GM18519 (cell line): ENCODE results near the gene SPOP.
"Not testable (repeated sequence)": the region's sequence is repeated elsewhere in the genome, so short reads cannot be mapped to it uniquely, and the experiment has no call there.

ENCODE experiments used
- ATAC-seq: cut with Tn5 transposase; IDR thresholded peaks from one replicate; pipeline ENCODE4 v1.9.1; 2021; ENCODE audit warnings: mild to moderate bottlenecking, moderate library complexity; ENCODE audit not compliant: unreplicated experiment, low FRiP score

SPOP gene

GRCh38 chr17:49554694-49555494 is 123.0 kb downstream of the SPOP start:
- no peak for ATAC-seq

- ATAC-seq: no peak
Observed at GRCh38 chr17:49553676-49554335, 124.1 kb downstream of the SPOP start.

GRCh38 chr17:49552070-49552751 is 125.7 kb downstream of the SPOP start:
- no peak for ATAC-seq

DNA sequence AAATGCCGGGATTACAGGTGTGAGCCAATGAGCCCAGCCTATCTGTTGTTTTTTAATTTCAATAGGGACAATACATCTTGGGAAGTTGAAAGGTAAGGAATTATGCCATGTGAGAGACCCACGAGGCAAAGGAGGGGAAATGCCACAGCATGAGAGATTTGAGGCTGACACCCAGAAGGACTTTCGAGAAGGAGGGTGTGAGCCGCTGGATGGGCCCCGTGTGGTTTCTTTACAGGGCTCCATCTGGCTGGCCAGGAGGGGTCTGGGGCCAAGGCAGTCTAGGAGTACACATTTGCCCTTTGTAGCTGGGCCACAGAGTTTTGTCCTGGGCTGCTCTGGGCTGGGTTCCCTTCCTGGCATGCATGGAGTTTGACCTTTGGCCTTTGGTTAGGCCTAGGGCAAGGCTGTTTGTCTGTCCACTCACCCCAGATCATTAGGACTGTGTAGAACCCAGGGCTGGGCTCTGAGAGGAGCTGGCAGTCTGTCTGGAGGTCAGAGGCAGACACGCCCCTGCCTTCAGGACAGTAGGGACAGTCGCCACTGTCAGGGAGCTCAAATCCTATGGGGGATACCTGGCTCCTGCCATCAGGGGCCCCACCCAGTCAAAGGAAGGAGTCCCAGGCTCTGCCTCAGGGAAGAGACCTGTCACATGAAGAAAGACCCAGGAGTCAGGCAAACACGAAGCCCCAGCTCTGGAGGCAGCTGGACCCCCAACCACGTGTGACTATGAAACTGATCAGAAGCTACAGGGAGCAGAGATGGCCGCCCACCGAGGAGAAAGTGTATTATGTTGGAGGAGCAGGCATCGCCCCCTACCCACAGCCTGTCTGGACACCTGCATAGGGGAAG is 126.5 kb downstream of the SPOP start:
- ATAC-seq: no peak

DNA sequence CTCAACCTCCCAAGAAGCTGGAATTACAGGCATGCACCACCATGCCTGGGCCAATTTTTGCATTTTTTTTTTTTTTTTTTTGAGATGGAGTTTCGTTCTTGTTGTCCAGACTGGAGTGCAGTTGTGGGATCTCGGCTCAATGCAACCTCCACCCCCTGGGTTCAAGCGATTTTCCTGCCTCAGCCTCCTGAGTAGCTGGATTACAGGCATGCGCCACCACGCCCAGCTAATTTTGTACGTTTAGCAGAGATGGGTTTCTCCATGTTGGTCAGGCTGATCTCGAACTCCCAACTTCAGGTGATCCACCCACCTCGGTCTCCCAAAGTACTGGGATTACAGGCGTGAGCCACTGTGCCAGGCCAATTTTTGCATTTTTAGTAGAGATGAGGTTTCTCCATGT is 127.1 kb downstream of the SPOP start:
- not testable (repeated sequence) for ATAC-seq

DNA sequence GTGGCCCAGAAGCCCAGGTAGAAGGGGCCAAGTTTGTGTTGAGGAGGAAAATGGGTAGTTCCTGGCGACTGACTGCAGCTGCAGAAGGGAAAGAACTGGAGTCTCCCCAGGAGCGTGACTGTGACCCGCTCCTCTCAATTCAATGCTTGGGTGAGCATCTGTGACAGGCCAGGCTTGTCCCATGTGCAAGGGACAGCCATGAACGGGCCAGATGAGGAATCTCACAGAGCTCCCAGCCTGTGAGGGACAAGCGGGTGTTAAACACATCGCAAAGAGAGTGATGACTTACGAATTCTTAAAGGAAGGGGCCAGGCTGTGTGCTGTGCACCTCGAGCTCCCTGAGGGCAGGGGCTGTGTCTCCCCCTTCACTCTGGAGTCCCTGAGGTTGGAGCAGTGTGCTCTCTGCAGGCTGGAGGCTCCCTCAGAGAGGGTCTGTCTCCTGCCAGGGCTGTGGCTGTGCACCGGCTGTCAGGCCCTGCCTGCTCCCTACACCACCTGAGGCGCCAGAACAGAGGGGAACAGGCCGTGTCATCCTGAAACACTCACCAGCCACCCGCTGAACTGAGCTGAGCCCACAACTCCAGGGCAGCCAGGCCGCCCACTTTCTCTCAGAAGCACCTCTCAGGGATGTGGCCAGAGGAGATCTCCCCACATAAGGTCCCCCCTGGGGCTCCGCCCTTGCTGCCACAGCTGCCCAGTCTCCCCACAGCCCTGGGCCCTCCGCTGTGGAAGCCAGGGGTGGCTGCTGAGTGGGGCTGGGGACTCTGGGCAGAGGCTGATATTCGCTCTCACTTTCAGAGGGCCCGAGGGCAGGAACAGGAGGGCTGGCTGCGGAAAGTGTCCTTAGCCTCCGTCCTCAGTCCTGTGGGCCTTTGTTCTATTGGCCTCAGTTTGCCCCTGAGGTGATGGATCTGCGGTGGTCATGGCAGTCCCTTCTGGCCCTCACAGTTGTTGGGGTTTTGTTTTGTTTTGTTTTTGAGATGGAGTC is 127.9 kb downstream of the SPOP start:
- no peak for ATAC-seq

GRCh38 chr17:49549311-49549605 is 128.6 kb downstream of the SPOP start:
- no peak for ATAC-seq
